CD4-positive, alpha-beta T cell treated with Interferon alpha-2 for 1 hour (primary cell): Measurements from ENCODE around the gene ZNF431.
"Not testable (repeated sequence)": the region's sequence is repeated elsewhere in the genome, so short reads cannot be mapped to it uniquely, and the experiment has no call there.

Source experiments
- DNase-seq, 2 donors: peaks; one replicate each; pipeline ENCODE4 v3.0.0-alpha.2; 2020 to 2022

Gene ZNF431

GRCh38 chr19:21148681-21149080 is 6.8 kb downstream of the ZNF431 start:
- DNase-seq = no peak

GRCh38 chr19:21149877-21150276 is 8.0 kb downstream of the ZNF431 start:
- no peak for DNase-seq

- DNase-seq = no peak
Measured at GRCh38 chr19:21151460-21151859, 9.6 kb downstream of the ZNF431 start.

- no peak for DNase-seq
Measured at GRCh38 chr19:21158523-21159135, 16.8 kb downstream of the ZNF431 start.

- no peak for DNase-seq
Measured at GRCh38 chr19:21164541-21164940, 22.7 kb downstream of the ZNF431 start.

- no peak for DNase-seq
Measured at GRCh38 chr19:21166436-21166835, 24.6 kb downstream of the ZNF431 start.

GRCh38 chr19:21197590-21198295 is 55.9 kb downstream of the ZNF431 start:
- DNase-seq = no peak

GRCh38 chr19:21202865-21203494 is 61.1 kb downstream of the ZNF431 start:
- DNase-seq = peak; percentile 9 to 63

GRCh38 chr19:21210037-21210621 is 68.3 kb downstream of the ZNF431 start:
- no peak for DNase-seq

- DNase-seq = no peak
Measured at GRCh38 chr19:21221693-21222092, 79.9 kb downstream of the ZNF431 start.

- DNase-seq = not testable (repeated sequence)
Measured at GRCh38 chr19:21229938-21230337, 88.1 kb downstream of the ZNF431 start.

GRCh38 chr19:21233691-21234090 is 91.9 kb downstream of the ZNF431 start:
- DNase-seq = no peak

- not testable (repeated sequence) for DNase-seq
Measured at GRCh38 chr19:21236751-21237150, 94.9 kb downstream of the ZNF431 start.

- DNase-seq = no peak
Measured at GRCh38 chr19:21238670-21239069, 96.8 kb downstream of the ZNF431 start.
